Ascending aorta (tissue), 2 donors: ENCODE measurements around the gene ERCC2. TPM values are rescaled to one million over a fixed set of nuclear protein-coding genes. Genes with fewer than 3 reads are reported as not detected.
"Not testable (repeated sequence)": the region's sequence is repeated elsewhere in the genome, so short reads cannot be mapped to it uniquely, and the experiment has no call there.

Source experiments
- DNase-seq, 2 donors: peaks; one replicate each; pipeline ENCODE4 v3.0.0-alpha.2; 2019; ENCODE audit warnings: low spot score in 2 of 2
- H3K27ac ChIP-seq, 2 donors: fragments of 200-600 bp; sonication (generic); one replicate each; pipeline ENCODE4 v1.5.1; 2016 to 2017; ENCODE audit warnings: mild to moderate bottlenecking in 1 of 2
- H3K27me3 ChIP-seq: fragments of 200-600 bp; sonication (generic); one replicate; pipeline ENCODE4 v1.5.1; 2017
- H3K36me3 ChIP-seq, 2 donors: fragments of 200-600 bp; sonication (generic); one replicate each; pipeline ENCODE4 v1.5.1; 2016
- H3K4me1 ChIP-seq, 2 donors: fragments of 200-600 bp; sonication (generic); one replicate each; pipeline ENCODE4 v1.5.1; 2016 to 2017; ENCODE audit warnings: mild to moderate bottlenecking in 1 of 2
- H3K4me3 ChIP-seq, 2 donors: fragments of 200-600 bp; sonication (generic); one replicate each; pipeline ENCODE4 v1.5.1; 2016 to 2017; ENCODE audit warnings: mild to moderate bottlenecking in 1 of 2
- H3K9me3 ChIP-seq, 2 donors: fragments of 200-600 bp; sonication (generic); one replicate each; pipeline ENCODE4 v1.5.1; 2016
- CTCF ChIP-seq, 3 experiments: fragments of 200-600 bp in 2 of 3; fragments of 450-650 bp in 1 of 3; sonication (generic) in 2 of 3; IDR thresholded peaks; one replicate each; pipeline ENCODE4 v1.5.1; 2016 to 2019; ENCODE audit warnings: antibody characterized with exemption in 3 of 3, mild to moderate bottlenecking in 1 of 3, moderate library complexity in 1 of 3
- intact Hi-C: fragments of 100-400 bp; cut with DNase I; formaldehyde crosslinking; loops from one replicate; pipeline ENCODE4 v1.15.1; 2023
- total RNA-seq: library from RNA; depleted of rRNA; stranded (reverse); fragments of >200 nt; gene quantifications from one replicate; pipeline ENCODE4 v1.1.0, GENCODE V29; 2016

The ERCC2 gene
- total RNA-seq, 1 donor from 2014 or later: 22.4 TPM

GRCh38 chr19:45336696-45337251 lies 33.6 kb downstream of the ERCC2 start:
- intact Hi-C loops: loop anchor here (10.0 kb wide), 1 partner anchor 432 kb away; the partner anchor contains the start of gene APOE

GRCh38 chr19:45334881-45335280 lies 35.5 kb downstream of the ERCC2 start:
- H3K27ac ChIP-seq, H3K4me1 ChIP-seq, H3K36me3 ChIP-seq, H3K4me3 ChIP-seq, DNase-seq, H3K9me3 ChIP-seq, H3K27me3 ChIP-seq: not testable (repeated sequence)
- intact Hi-C loops: loop anchor here (10.0 kb wide), 1 partner anchor 430 kb away; the partner anchor contains the start of gene APOE

More at GRCh38 chr19:45336696-45337251, 33.6 kb downstream of the ERCC2 start:
- TF ChIP-seq CTCF (IDR thresholded peaks at IDR 0.05): no peak
- no peak for DNase-seq
- H3K9me3 ChIP-seq: no peaks in the 10 kb centered on the region
- H3K27me3 ChIP-seq: peaks cover 17% of the 10 kb centered on the region
- no peak overlapping the region for H3K27ac ChIP-seq
- H3K4me3 ChIP-seq: no peak overlapping the region
- H3K4me1 ChIP-seq: peaks cover 2 to 5% of the 10 kb centered on the region in 2 donors
- H3K36me3 ChIP-seq: no peaks in the 10 kb centered on the region

GRCh38 chr19:45333609-45334303 lies 36.6 kb downstream of the ERCC2 start:
- H3K4me1 ChIP-seq: no peaks in the 10 kb centered on the region
- H3K4me3 ChIP-seq: no peak overlapping the region
- intact Hi-C loops: loop anchor here (10.0 kb wide), 1 partner anchor 429 kb away; the partner anchor contains the start of gene APOE
- H3K36me3 ChIP-seq: no peaks in the 10 kb centered on the region
- no peaks in the 10 kb centered on the region for H3K27me3 ChIP-seq
- no peak for DNase-seq
- H3K27ac ChIP-seq: no peak overlapping the region
- H3K9me3 ChIP-seq: no peaks in the 10 kb centered on the region
- TF ChIP-seq CTCF (IDR thresholded peaks at IDR 0.05): no peak

- Histone ChIP-seq H3K27me3 (no peaks in the 10 kb centered on the region), H3K27ac (no peak overlapping the region), H3K4me1 (no peaks in the 10 kb centered on the region), H3K9me3 (no peaks in the 10 kb centered on the region), H3K4me3 (no peak overlapping the region), H3K36me3 (no peaks in the 10 kb centered on the region)
- intact Hi-C loops: loop anchor here (10.0 kb wide), 1 partner anchor 427 kb away; the partner anchor contains the start of gene APOE
- no peak for DNase-seq
- TF ChIP-seq CTCF (IDR thresholded peaks at IDR 0.05): no peak
These were observed 39.0 kb downstream of the ERCC2 start for GRCh38 chr19:45331411-45331810.

- no peak overlapping the region for H3K27ac ChIP-seq
- intact Hi-C loops: no loop called here
These were observed 42.8 kb downstream of the ERCC2 start for GRCh38 chr19:45327404-45328143.

More at GRCh38 chr19:45327404-45328143, 42.8 kb downstream of the ERCC2 start:
- no peaks in the 10 kb centered on the region for H3K36me3 ChIP-seq
- no peak overlapping the region for H3K4me3 ChIP-seq
- no peak for TF ChIP-seq CTCF (IDR thresholded peaks at IDR 0.05)
- peaks cover 7% of the 10 kb centered on the region for H3K27me3 ChIP-seq
- no peak for DNase-seq
- no peaks in the 10 kb centered on the region for H3K9me3 ChIP-seq
- H3K4me1 ChIP-seq: peaks cover 0 to 9% of the 10 kb centered on the region in 2 donors
